Ishikawa (cell line): Measurements from ENCODE around the gene NRROS.

Experiments
- CEBPB ChIP-seq: IDR thresholded peaks from 2 replicates; pipeline ENCODE4 v1.6.1; 2012
- CREB1 ChIP-seq: IDR thresholded peaks from 2 replicates; pipeline ENCODE4 v1.6.1; 2012; ENCODE audit warnings: low read depth
- EGR1 ChIP-seq: IDR thresholded peaks from 2 replicates; pipeline ENCODE4 v1.6.1; 2012
- EP300 ChIP-seq: IDR thresholded peaks from 2 replicates; pipeline ENCODE4 v1.6.1; 2012; ENCODE audit warnings: borderline replicate concordance
- FOXM1 ChIP-seq: IDR thresholded peaks from 2 replicates; pipeline ENCODE4 v1.6.1; 2012; ENCODE audit warnings: low read depth, borderline replicate concordance
- NFIC ChIP-seq: IDR thresholded peaks from 2 replicates; pipeline ENCODE4 v1.6.1; 2012
- RAD21 ChIP-seq: IDR thresholded peaks from 2 replicates; pipeline ENCODE4 v1.6.1; 2012; ENCODE audit warnings: low read depth
- TAF1 ChIP-seq: IDR thresholded peaks from 2 replicates; pipeline ENCODE4 v1.6.1; 2012; ENCODE audit warnings: low read depth, mild to moderate bottlenecking
- TCF12 ChIP-seq: IDR thresholded peaks from 2 replicates; pipeline ENCODE4 v1.6.1; 2012; ENCODE audit warnings: low read depth
- TEAD4 ChIP-seq: IDR thresholded peaks from 2 replicates; pipeline ENCODE4 v1.6.1; 2012
- YY1 ChIP-seq: IDR thresholded peaks from 2 replicates; pipeline ENCODE4 v1.6.1; 2012; ENCODE audit warnings: low read depth
- ZBTB7A ChIP-seq: IDR thresholded peaks from 2 replicates; pipeline ENCODE4 v1.6.1; 2012; ENCODE audit warnings: low read depth
- TF ChIP-seq, protein P1 (sequence below): IDR thresholded peaks from 2 replicates; pipeline ENCODE4 v1.6.1; 2012
- TF ChIP-seq, protein P2 (sequence below): IDR thresholded peaks from 2 replicates; pipeline ENCODE4 v1.6.1; 2012
- TF ChIP-seq, protein P3 (sequence below): IDR thresholded peaks from 2 replicates; pipeline ENCODE4 v1.6.1; 2012; ENCODE audit warnings: low read depth, mild to moderate bottlenecking

NRROS gene

DNA sequence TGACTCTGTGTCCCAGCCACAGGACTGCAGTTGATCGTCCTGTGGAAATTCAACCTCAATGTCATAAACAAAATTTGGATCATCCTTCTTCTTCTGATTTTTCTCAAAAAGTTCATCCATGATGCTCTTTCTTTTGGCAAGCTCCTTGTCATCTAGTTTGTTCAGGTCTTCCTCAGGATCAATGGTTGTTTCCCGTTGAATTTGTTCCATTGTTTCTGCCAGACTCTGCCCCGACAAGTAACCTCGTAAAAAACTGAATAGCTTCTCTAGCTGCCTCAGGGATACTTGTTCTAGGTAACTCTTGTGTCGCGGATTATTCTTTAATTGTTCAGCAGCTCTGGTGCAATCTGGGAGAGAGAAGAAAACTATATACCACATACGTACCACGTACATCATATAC lies 68.1 kb downstream of the NRROS start:
- TF ChIP-seq, protein P1, sequence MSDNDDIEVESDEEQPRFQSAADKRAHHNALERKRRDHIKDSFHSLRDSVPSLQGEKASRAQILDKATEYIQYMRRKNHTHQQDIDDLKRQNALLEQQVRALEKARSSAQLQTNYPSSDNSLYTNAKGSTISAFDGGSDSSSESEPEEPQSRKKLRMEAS, result no peak
- TF ChIP-seq YY1 (no peak), RAD21 (no peak), TCF12 (no peak), EP300 (no peak), TAF1 (no peak), EGR1 (no peak), TEAD4 (no peak), CREB1 (no peak), FOXM1 (no peak), NFIC (no peak), ZBTB7A (no peak), CEBPB (no peak)
- TF ChIP-seq, protein P2, sequence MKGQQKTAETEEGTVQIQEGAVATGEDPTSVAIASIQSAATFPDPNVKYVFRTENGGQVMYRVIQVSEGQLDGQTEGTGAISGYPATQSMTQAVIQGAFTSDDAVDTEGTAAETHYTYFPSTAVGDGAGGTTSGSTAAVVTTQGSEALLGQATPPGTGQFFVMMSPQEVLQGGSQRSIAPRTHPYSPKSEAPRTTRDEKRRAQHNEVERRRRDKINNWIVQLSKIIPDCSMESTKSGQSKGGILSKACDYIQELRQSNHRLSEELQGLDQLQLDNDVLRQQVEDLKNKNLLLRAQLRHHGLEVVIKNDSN, result no peak
- TF ChIP-seq, protein P3, sequence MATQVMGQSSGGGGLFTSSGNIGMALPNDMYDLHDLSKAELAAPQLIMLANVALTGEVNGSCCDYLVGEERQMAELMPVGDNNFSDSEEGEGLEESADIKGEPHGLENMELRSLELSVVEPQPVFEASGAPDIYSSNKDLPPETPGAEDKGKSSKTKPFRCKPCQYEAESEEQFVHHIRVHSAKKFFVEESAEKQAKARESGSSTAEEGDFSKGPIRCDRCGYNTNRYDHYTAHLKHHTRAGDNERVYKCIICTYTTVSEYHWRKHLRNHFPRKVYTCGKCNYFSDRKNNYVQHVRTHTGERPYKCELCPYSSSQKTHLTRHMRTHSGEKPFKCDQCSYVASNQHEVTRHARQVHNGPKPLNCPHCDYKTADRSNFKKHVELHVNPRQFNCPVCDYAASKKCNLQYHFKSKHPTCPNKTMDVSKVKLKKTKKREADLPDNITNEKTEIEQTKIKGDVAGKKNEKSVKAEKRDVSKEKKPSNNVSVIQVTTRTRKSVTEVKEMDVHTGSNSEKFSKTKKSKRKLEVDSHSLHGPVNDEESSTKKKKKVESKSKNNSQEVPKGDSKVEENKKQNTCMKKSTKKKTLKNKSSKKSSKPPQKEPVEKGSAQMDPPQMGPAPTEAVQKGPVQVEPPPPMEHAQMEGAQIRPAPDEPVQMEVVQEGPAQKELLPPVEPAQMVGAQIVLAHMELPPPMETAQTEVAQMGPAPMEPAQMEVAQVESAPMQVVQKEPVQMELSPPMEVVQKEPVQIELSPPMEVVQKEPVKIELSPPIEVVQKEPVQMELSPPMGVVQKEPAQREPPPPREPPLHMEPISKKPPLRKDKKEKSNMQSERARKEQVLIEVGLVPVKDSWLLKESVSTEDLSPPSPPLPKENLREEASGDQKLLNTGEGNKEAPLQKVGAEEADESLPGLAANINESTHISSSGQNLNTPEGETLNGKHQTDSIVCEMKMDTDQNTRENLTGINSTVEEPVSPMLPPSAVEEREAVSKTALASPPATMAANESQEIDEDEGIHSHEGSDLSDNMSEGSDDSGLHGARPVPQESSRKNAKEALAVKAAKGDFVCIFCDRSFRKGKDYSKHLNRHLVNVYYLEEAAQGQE, result no peak

DNA sequence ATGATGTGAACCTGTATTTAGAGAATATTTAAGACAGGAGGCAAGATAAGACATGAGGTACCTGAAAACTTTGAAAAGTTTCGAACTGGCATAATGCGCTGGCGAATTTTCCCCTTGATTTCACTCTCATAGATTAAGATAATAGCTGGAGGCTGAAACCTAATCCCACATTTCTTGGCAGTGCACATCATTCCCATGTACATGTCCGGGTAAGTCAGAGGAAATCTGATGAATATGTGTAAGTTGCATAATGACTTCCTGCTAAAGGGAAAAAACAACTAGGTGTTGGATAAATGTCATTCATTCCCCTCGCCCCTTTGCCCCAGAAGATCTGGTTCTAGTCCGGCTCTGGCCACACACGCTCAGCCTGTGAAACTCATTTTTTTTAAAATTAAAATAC lies 69.0 kb downstream of the NRROS start:
- no peak for TF ChIP-seq ZBTB7A
- no peak for TF ChIP-seq TEAD4
- TF ChIP-seq FOXM1, result no peak
- TF ChIP-seq EP300, result no peak
- TF ChIP-seq, protein P1, result no peak
- TF ChIP-seq TCF12, result no peak
- TF ChIP-seq, protein P2, result no peak
- no peak for TF ChIP-seq TAF1
- TF ChIP-seq CREB1, result no peak
- TF ChIP-seq RAD21, result no peak
- no peak for TF ChIP-seq NFIC
- no peak for TF ChIP-seq EGR1
- TF ChIP-seq, protein P3, result no peak
- TF ChIP-seq YY1, result no peak
- TF ChIP-seq CEBPB, result no peak
